CMK (cell line): Measurements from ENCODE around the gene COLQ.

Experiments
- DNase-seq: peaks from one replicate; pipeline ENCODE4 v3.0.0-alpha.2; 2010; ENCODE audit warnings: low read depth

COLQ gene

GRCh38 chr3:15454965-15455364 is 66.5 kb downstream of the COLQ start:
- no peak for DNase-seq

GRCh38 chr3:15453991-15454625 is 67.4 kb downstream of the COLQ start:
- DNase-seq, result no peak

- no peak for DNase-seq
These were observed 68.0 kb downstream of the COLQ start for GRCh38 chr3:15453501-15453900.

- DNase-seq, result no peak
These were observed 68.5 kb downstream of the COLQ start for GRCh38 chr3:15452961-15453360.

- DNase-seq, result no peak
These were observed 69.3 kb downstream of the COLQ start for GRCh38 chr3:15452156-15452555.

- DNase-seq, result no peak
These were observed 70.0 kb downstream of the COLQ start for GRCh38 chr3:15451216-15452113.

- DNase-seq, result no peak
These were observed 70.9 kb downstream of the COLQ start for GRCh38 chr3:15450438-15451215.

- no peak for DNase-seq
These were observed 71.8 kb downstream of the COLQ start for GRCh38 chr3:15449489-15450224.

GRCh38 chr3:15443826-15444524 is 77.5 kb downstream of the COLQ start:
- no peak for DNase-seq

GRCh38 chr3:15440891-15441290 is 80.6 kb downstream of the COLQ start:
- DNase-seq, result no peak

- no peak for DNase-seq
These were observed 82.0 kb downstream of the COLQ start for GRCh38 chr3:15439476-15439875.

GRCh38 chr3:15438983-15439382 is 82.5 kb downstream of the COLQ start:
- no peak for DNase-seq

GRCh38 chr3:15436246-15436645 is 85.3 kb downstream of the COLQ start:
- no peak for DNase-seq

GRCh38 chr3:15434756-15435155 is 86.8 kb downstream of the COLQ start:
- no peak for DNase-seq

GRCh38 chr3:15433531-15433930 is 88.0 kb downstream of the COLQ start:
- no peak for DNase-seq

- DNase-seq, result no peak
These were observed 90.2 kb downstream of the COLQ start for GRCh38 chr3:15431256-15431837.

GRCh38 chr3:15430624-15431023 is 90.9 kb downstream of the COLQ start:
- no peak for DNase-seq

GRCh38 chr3:15429080-15429479 is 92.4 kb downstream of the COLQ start:
- no peak for DNase-seq

- no peak for DNase-seq
These were observed 93.0 kb downstream of the COLQ start for GRCh38 chr3:15428539-15428938.

- DNase-seq, result no peak
These were observed 93.5 kb downstream of the COLQ start for GRCh38 chr3:15427981-15428380.
